Natural killer cell (primary cell): ENCODE measurements around the gene COX8A. TPM values are rescaled to one million over a fixed set of nuclear protein-coding genes. Genes with fewer than 3 reads are reported as not detected.

ENCODE experiments used
- ATAC-seq, 3 donors: fragments of 150-1000 bp in 2 of 3; fragments of 200-7000 bp in 1 of 3; cut with Tn5 transposase; 1 replicate in 1 of 3; 2 replicates in 2 of 3; pipeline ENCODE4 v1.10.0; 2021; ENCODE audit warnings: mild to moderate bottlenecking in 2 of 3, moderate library complexity in 2 of 3
- DNase-seq, 2 donors: peaks; one replicate each; pipeline versions ENCODE4 v3.0.0 to v3.0.0-alpha.2; 2013 to 2021; ENCODE audit warnings: mixed read lengths in 1 of 2
- H3K27ac ChIP-seq: one replicate; pipeline ENCODE4 v1.5.1; 2013; ENCODE audit warnings: mild to moderate bottlenecking, low read length
- H3K27me3 ChIP-seq: one replicate; pipeline ENCODE4 v1.6.1; 2013; ENCODE audit warnings: low read length; ENCODE audit not compliant: control insufficient read depth, insufficient read depth
- H3K36me3 ChIP-seq: one replicate; pipeline ENCODE4 v1.6.1; 2013; ENCODE audit warnings: low read length; ENCODE audit not compliant: control insufficient read depth, insufficient read depth
- H3K4me1 ChIP-seq: one replicate; pipeline ENCODE4 v1.6.1; 2013; ENCODE audit warnings: low read length; ENCODE audit not compliant: control insufficient read depth, insufficient read depth
- H3K4me3 ChIP-seq: one replicate; pipeline ENCODE4 v1.5.1; 2013; ENCODE audit warnings: low read length
- H3K9me3 ChIP-seq: one replicate; pipeline ENCODE4 v1.6.1; 2013; ENCODE audit warnings: low read length; ENCODE audit not compliant: control insufficient read depth, insufficient read depth
- H3K27ac Mint-ChIP-seq, 2 donors: one replicate each; pipeline ENCODE4 v1.8.0; 2022; ENCODE audit warnings: mild to moderate bottlenecking in 2 of 2, mixed read lengths in 2 of 2, moderate library complexity in 1 of 2
- H3K27me3 Mint-ChIP-seq, 2 donors: one replicate each; pipeline ENCODE4 v1.8.0; 2022; ENCODE audit warnings: low read depth in 2 of 2, mixed read lengths in 2 of 2
- H3K36me3 Mint-ChIP-seq: one replicate; pipeline ENCODE4 v1.8.0; 2022; ENCODE audit warnings: mixed read lengths
- H3K4me1 Mint-ChIP-seq, 2 donors: one replicate each; pipeline ENCODE4 v1.8.0; 2022; ENCODE audit warnings: mixed read lengths in 2 of 2
- H3K4me3 Mint-ChIP-seq: one replicate; pipeline ENCODE4 v1.8.0; 2022; ENCODE audit warnings: mild to moderate bottlenecking, moderate library complexity, mixed read lengths
- H3K9me3 Mint-ChIP-seq, 2 donors: one replicate each; pipeline ENCODE4 v1.8.0; 2022; ENCODE audit warnings: mixed read lengths in 2 of 2
- WGBS: methylation state at CpG from one replicate; pipeline ENCODE4 v1.1.7; 2013; ENCODE audit warnings: missing lambda C conversion rate; ENCODE audit not compliant: insufficient coverage; 5-methylcytosine and 5-hydroxymethylcytosine counted together
- intact Hi-C: fragments of 100-400 bp; cut with micrococcal nuclease; formaldehyde crosslinking; loops from one replicate; pipeline ENCODE4 v1.14.2; 2022
- total RNA-seq, 4 donors: library from RNA; stranded (reverse); fragments of 120-200 nt in 1 of 4; gene quantifications; one replicate each; pipeline versions ENCODE4 v1.2.3 to v1.2.4, GENCODE V29; 2013 to 2022
- TF ChIP-seq, protein P1 (sequence below): fragments of 200-600 bp; IDR thresholded peaks from one replicate; pipeline ENCODE4 v1.8.0; 2022; ENCODE audit warnings: antibody characterized with exemption

The COX8A gene
- total RNA-seq, 3 donors from 2014 or later (not counting 1 experiment from before 2014, with no cell fraction given) = 143 to 166 (median 145) TPM

- H3K27me3 Mint-ChIP-seq = peaks cover 16 to 25% of the 10 kb centered on the region in 2 donors
- no peaks in the 10 kb centered on the region for H3K36me3 ChIP-seq
- no peak overlapping the region for H3K4me3 ChIP-seq
- peak overlapping the region in 1 of 2 donors; percentile 69 for H3K27ac Mint-ChIP-seq
- no peak overlapping the region for H3K27ac ChIP-seq
- intact Hi-C loops = no loop called here
- ATAC-seq = peak in 1 of 3 donors; percentile 25
- no peak overlapping the region for H3K4me3 Mint-ChIP-seq
- 96% methylated on average over 8 of the region's 8 CpGs for WGBS
- H3K27me3 ChIP-seq = peaks cover 9% of the 10 kb centered on the region
- DNase-seq = no peak
- H3K9me3 Mint-ChIP-seq = peaks cover 0 to 5% of the 10 kb centered on the region in 2 donors
- peaks cover 3% of the 10 kb centered on the region for H3K9me3 ChIP-seq
- TF ChIP-seq, protein P1, sequence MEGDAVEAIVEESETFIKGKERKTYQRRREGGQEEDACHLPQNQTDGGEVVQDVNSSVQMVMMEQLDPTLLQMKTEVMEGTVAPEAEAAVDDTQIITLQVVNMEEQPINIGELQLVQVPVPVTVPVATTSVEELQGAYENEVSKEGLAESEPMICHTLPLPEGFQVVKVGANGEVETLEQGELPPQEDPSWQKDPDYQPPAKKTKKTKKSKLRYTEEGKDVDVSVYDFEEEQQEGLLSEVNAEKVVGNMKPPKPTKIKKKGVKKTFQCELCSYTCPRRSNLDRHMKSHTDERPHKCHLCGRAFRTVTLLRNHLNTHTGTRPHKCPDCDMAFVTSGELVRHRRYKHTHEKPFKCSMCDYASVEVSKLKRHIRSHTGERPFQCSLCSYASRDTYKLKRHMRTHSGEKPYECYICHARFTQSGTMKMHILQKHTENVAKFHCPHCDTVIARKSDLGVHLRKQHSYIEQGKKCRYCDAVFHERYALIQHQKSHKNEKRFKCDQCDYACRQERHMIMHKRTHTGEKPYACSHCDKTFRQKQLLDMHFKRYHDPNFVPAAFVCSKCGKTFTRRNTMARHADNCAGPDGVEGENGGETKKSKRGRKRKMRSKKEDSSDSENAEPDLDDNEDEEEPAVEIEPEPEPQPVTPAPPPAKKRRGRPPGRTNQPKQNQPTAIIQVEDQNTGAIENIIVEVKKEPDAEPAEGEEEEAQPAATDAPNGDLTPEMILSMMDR = no peak
- H3K4me1 Mint-ChIP-seq = peaks cover 13 to 37% of the 10 kb centered on the region in 2 donors
- H3K36me3 Mint-ChIP-seq = no peaks in the 10 kb centered on the region
- peaks cover 14% of the 10 kb centered on the region for H3K4me1 ChIP-seq
Observed at GRCh38 chr11:64009710-64010109, 35.3 kb downstream of the COX8A start.

DNA sequence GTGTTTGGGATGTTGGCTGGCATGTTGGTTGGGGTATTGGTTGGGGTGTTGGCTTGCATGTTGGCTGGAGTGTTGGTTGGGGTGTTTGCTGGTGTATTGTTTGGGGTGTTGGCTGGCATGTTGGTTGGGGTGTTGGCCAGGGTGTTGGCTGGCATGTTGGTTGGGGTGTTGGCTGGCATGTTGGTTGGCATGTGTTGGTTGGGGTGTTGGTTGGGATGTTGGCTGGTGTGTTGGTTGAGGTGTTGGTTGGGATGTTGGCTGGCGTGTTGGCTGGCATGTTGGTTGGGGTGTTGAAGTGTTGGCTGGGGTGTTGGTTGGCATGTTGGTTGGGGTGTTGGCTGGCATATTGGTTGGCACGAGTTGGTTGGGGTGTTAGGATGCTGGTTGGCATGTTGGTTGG lies 36.4 kb downstream of the COX8A start:
- intact Hi-C loops = no loop called here
- DNase-seq (no peak), ATAC-seq (no peak)
- H3K36me3 Mint-ChIP-seq = no peaks in the 10 kb centered on the region
- TF ChIP-seq, protein P1 = no peak
- H3K27me3 ChIP-seq = peaks cover 9% of the 10 kb centered on the region
- peaks cover 3% of the 10 kb centered on the region for H3K9me3 ChIP-seq
- peaks cover 14% of the 10 kb centered on the region for H3K4me1 ChIP-seq
- H3K27me3 Mint-ChIP-seq = peaks cover 16 to 22% of the 10 kb centered on the region in 2 donors
- peaks cover 0 to 5% of the 10 kb centered on the region in 2 donors for H3K9me3 Mint-ChIP-seq
- peaks cover 13 to 37% of the 10 kb centered on the region in 2 donors for H3K4me1 Mint-ChIP-seq
- WGBS = 78% methylated on average over 2 of the region's 2 CpGs
- H3K36me3 ChIP-seq = no peaks in the 10 kb centered on the region
- peak overlapping the region in 1 of 2 donors; percentile 69 for H3K27ac Mint-ChIP-seq
- H3K4me3 ChIP-seq = no peak overlapping the region
- no peak overlapping the region for H3K27ac ChIP-seq
- H3K4me3 Mint-ChIP-seq = no peak overlapping the region

- Histone ChIP-seq H3K9me3 (peaks cover 3% of the 10 kb centered on the region), H3K27me3 (peaks cover 9% of the 10 kb centered on the region), H3K4me1 (peaks cover 14% of the 10 kb centered on the region), H3K27ac (no peak overlapping the region), H3K36me3 (no peaks in the 10 kb centered on the region), H3K4me3 (no peak overlapping the region)
- H3K9me3 Mint-ChIP-seq = peaks cover 0 to 5% of the 10 kb centered on the region in 2 donors
- no peaks in the 10 kb centered on the region for H3K36me3 Mint-ChIP-seq
- H3K27me3 Mint-ChIP-seq = peaks cover 16 to 19% of the 10 kb centered on the region in 2 donors
- H3K4me3 Mint-ChIP-seq = no peak overlapping the region
- WGBS = 98% methylated on average over 8 of the region's 8 CpGs
- DNase-seq (no peak), ATAC-seq (no peak)
- intact Hi-C loops = no loop called here
- no peak overlapping the region for H3K27ac Mint-ChIP-seq
- peaks cover 13 to 37% of the 10 kb centered on the region in 2 donors for H3K4me1 Mint-ChIP-seq
- TF ChIP-seq, protein P1 = no peak
Observed at GRCh38 chr11:64011371-64011770, 37.0 kb downstream of the COX8A start.
